Gastroesophageal sphincter (tissue), 3 donors: Measurements from ENCODE around the gene TMIGD1.

ENCODE experiments used
- POLR2A ChIP-seq, 2 donors: fragments of 450-650 bp; IDR thresholded peaks; one replicate each; pipeline ENCODE4 v1.6.1; 2017; ENCODE audit warnings: antibody characterized with exemption in 2 of 2, mild to moderate bottlenecking in 2 of 2, moderate library complexity in 1 of 2
- POLR2AphosphoS5 ChIP-seq: sonication (generic); formaldehyde crosslinking; IDR thresholded peaks from one replicate; pipeline ENCODE4 v1.6.1; 2017; ENCODE audit warnings: antibody characterized with exemption
- TF ChIP-seq, protein P1 (sequence below), 4 experiments: fragments of 200-600 bp in 2 of 4; fragments of 450-650 bp in 2 of 4; sonication (generic) in 1 of 4; IDR thresholded peaks; one replicate each; pipeline ENCODE4 v1.5.1; 2017 to 2019; ENCODE audit warnings: antibody characterized with exemption in 4 of 4, mild to moderate bottlenecking in 2 of 4, moderate library complexity in 2 of 4

DNA sequence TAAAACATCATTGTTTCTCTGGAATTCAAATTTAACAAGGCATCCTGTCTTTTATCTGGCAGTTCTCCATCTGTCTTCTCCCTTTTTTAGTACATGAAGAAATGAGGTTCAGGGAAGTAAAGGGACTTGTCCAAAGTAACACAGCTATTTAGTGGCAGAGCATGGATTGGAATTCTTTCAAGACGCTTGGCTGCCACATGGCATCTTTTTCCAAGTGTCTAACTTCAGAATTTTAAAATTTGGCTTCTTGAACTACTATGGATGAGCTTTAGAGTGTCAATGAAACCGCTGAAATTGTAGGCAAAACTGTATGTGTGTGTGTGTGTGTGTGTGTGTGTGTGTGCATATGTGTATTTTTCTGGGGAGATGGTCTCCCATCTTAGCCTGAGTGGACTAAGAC lies 5.2 kb upstream of the TMIGD1 start:
- TF ChIP-seq, protein P1, sequence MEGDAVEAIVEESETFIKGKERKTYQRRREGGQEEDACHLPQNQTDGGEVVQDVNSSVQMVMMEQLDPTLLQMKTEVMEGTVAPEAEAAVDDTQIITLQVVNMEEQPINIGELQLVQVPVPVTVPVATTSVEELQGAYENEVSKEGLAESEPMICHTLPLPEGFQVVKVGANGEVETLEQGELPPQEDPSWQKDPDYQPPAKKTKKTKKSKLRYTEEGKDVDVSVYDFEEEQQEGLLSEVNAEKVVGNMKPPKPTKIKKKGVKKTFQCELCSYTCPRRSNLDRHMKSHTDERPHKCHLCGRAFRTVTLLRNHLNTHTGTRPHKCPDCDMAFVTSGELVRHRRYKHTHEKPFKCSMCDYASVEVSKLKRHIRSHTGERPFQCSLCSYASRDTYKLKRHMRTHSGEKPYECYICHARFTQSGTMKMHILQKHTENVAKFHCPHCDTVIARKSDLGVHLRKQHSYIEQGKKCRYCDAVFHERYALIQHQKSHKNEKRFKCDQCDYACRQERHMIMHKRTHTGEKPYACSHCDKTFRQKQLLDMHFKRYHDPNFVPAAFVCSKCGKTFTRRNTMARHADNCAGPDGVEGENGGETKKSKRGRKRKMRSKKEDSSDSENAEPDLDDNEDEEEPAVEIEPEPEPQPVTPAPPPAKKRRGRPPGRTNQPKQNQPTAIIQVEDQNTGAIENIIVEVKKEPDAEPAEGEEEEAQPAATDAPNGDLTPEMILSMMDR (IDR thresholded peaks at IDR 0.05) = no peak
- TF ChIP-seq POLR2A (IDR thresholded peaks at IDR 0.05) (no peak), POLR2AphosphoS5 (no peak)
